K562 (cell line): ENCODE data around the gene ENDOU. TPM values are rescaled to one million over a fixed set of nuclear protein-coding genes. Genes with fewer than 3 reads are reported as not detected.

ENCODE experiments used
- CC2D1A ChIP-seq: fragments of 450-650 bp; IDR thresholded peaks from 2 replicates; pipeline ENCODE4 v1.6.1; 2017; ENCODE audit warnings: mild to moderate bottlenecking
- HIVEP1 ChIP-seq: fragments of 250-450 bp; sonication (Bioruptor Pico); IDR thresholded peaks from 2 replicates; pipeline ENCODE4 v1.4.0; 2020; ENCODE audit warnings: mild to moderate bottlenecking
- HMG20B ChIP-seq: fragments of 250-450 bp; sonication (Bioruptor Pico); IDR thresholded peaks from 2 replicates; pipeline ENCODE4 v1.5.0; 2021; ENCODE audit warnings: mild to moderate bottlenecking
- MED1 ChIP-seq: sonication (generic); formaldehyde crosslinking; IDR thresholded peaks from 2 replicates; pipeline ENCODE4 v1.8.1; 2023; ENCODE audit warnings: missing genetic modification reagents, borderline replicate concordance
- ZNF239 ChIP-seq: fragments of 250-450 bp; sonication (Bioruptor Pico); IDR thresholded peaks from 2 replicates; pipeline ENCODE4 v1.4.0; 2020; ENCODE audit warnings: mild to moderate bottlenecking
- polyA plus RNA-seq, 8 experiments: library from polyadenylated mRNA; depleted of rRNA in 4 of 8; stranded (reverse) in 5 of 8; unstranded in 3 of 8; fragments of >200 nt; fragmentation: Nextera tagmentation in 2 of 8; fragmentation: Illumina TruSeq in 1 of 8; extraction: Ambion mirVana in 2 of 8; extraction: Trizol in 1 of 8; gene quantifications; 2 replicates each; pipeline versions ENCODE4 v1.2.1 to v1.2.3, GENCODE V29; 2011 to 2014; ENCODE audit warnings: inconsistent platforms in 1 of 8, missing spikeins in 1 of 8
- total RNA-seq, 7 experiments: library from RNA; depleted of rRNA in 6 of 7; stranded (reverse); fragments of >200 nt in 6 of 7; fragmentation: Illumina TruSeq in 2 of 7; extraction: Trizol in 2 of 7; gene quantifications; 2 replicates each; pipeline versions ENCODE4 v1.2.1 to v1.2.3, GENCODE V29; 2011 to 2021; ENCODE audit warnings: low replicate concordance in 1 of 7
- TF ChIP-seq, protein P1 (sequence below): fragments of 450-650 bp; IDR thresholded peaks from 2 replicates; pipeline ENCODE4 v1.6.1; 2018; ENCODE audit not compliant: partially characterized antibody
- TF ChIP-seq, protein P2 (sequence below): fragments of 450-650 bp; conservative IDR thresholded peaks from 2 replicates; pipeline ENCODE4 v1.6.1; 2016; ENCODE audit warnings: missing genetic modification characterization, low read depth, mild to moderate bottlenecking, control low read depth, missing compliant biosample characterization
- TF ChIP-seq, protein P3 (sequence below): fragments of 450-650 bp; formaldehyde crosslinking; IDR thresholded peaks from 2 replicates; pipeline ENCODE4 v1.4.0; 2020; ENCODE audit warnings: mild to moderate bottlenecking, moderate library complexity
- TF ChIP-seq, protein P4 (sequence below): sonication (generic); formaldehyde crosslinking; IDR thresholded peaks from 2 replicates; pipeline ENCODE4 v1.4.0; 2020; ENCODE audit warnings: mild to moderate bottlenecking, missing genetic modification reagents

ENDOU gene
- total and polyA plus RNA-seq, 9 of the 15 experiments (the other 6 are each of a cell fraction or from before 2014, with no cell fraction given) = 0.03 TPM; not detected in 8

DNA sequence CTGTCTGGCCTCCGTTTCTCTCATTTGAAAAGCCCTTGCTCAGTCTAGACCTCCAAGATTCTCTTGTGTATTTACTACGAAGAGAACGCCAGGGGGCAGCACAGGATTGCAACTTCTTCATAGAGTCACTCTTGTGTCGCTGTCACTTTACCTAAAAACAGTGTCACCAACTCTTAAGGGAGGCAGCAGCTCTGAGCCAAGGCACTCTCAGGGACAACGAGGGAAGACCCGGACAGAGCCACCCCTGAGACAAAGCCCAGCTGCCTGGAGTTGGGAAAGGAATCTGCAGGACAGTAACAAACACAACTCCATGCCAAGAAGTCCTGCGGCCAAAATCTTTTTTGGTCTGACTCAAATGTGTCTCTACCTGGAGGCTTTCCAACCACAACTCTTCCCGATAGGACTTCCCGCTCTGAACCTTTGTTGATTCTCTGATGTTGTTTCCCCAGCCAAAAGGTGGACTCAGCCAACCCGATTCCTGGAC, 9.9 kb downstream of the ENDOU start (continued):
- TF ChIP-seq, protein P1, sequence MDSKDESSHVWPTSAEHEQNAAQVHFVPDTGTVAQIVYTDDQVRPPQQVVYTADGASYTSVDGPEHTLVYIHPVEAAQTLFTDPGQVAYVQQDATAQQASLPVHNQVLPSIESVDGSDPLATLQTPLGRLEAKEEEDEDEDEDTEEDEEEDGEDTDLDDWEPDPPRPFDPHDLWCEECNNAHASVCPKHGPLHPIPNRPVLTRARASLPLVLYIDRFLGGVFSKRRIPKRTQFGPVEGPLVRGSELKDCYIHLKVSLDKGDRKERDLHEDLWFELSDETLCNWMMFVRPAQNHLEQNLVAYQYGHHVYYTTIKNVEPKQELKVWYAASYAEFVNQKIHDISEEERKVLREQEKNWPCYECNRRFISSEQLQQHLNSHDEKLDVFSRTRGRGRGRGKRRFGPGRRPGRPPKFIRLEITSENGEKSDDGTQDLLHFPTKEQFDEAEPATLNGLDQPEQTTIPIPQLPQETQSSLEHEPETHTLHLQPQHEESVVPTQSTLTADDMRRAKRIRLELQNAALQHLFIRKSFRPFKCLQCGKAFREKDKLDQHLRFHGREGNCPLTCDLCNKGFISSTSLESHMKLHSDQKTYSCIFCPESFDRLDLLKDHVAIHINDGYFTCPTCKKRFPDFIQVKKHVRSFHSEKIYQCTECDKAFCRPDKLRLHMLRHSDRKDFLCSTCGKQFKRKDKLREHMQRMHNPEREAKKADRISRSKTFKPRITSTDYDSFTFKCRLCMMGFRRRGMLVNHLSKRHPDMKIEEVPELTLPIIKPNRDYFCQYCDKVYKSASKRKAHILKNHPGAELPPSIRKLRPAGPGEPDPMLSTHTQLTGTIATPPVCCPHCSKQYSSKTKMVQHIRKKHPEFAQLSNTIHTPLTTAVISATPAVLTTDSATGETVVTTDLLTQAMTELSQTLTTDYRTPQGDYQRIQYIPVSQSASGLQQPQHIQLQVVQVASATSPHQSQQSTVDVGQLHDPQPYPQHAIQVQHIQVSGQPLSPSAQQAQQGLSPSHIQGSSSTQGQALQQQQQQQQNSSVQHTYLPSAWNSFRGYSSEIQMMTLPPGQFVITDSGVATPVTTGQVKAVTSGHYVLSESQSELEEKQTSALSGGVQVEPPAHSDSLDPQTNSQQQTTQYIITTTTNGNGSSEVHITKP = no peak
- TF ChIP-seq ZNF239 (no peak), HIVEP1 (CRISPR knock-in tag) (no peak), HMG20B (no peak), MED1 (CRISPR knock-in tag) (no peak), CC2D1A (peak; percentile 56; the same call in 1 of the 2 replicates)
- TF ChIP-seq, protein P2, sequence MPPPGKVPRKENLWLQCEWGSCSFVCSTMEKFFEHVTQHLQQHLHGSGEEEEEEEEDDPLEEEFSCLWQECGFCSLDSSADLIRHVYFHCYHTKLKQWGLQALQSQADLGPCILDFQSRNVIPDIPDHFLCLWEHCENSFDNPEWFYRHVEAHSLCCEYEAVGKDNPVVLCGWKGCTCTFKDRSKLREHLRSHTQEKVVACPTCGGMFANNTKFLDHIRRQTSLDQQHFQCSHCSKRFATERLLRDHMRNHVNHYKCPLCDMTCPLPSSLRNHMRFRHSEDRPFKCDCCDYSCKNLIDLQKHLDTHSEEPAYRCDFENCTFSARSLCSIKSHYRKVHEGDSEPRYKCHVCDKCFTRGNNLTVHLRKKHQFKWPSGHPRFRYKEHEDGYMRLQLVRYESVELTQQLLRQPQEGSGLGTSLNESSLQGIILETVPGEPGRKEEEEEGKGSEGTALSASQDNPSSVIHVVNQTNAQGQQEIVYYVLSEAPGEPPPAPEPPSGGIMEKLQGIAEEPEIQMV (tag) = no peak
- TF ChIP-seq, protein P3, sequence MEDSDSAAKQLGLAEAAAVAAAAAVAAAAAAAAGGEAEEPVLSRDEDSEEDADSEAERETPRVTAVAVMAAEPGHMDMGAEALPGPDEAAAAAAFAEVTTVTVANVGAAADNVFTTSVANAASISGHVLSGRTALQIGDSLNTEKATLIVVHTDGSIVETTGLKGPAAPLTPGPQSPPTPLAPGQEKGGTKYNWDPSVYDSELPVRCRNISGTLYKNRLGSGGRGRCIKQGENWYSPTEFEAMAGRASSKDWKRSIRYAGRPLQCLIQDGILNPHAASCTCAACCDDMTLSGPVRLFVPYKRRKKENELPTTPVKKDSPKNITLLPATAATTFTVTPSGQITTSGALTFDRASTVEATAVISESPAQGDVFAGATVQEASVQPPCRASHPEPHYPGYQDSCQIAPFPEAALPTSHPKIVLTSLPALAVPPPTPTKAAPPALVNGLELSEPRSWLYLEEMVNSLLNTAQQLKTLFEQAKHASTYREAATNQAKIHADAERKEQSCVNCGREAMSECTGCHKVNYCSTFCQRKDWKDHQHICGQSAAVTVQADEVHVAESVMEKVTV (CRISPR knock-in tag) = peak; percentile 88
- TF ChIP-seq, protein P4, sequence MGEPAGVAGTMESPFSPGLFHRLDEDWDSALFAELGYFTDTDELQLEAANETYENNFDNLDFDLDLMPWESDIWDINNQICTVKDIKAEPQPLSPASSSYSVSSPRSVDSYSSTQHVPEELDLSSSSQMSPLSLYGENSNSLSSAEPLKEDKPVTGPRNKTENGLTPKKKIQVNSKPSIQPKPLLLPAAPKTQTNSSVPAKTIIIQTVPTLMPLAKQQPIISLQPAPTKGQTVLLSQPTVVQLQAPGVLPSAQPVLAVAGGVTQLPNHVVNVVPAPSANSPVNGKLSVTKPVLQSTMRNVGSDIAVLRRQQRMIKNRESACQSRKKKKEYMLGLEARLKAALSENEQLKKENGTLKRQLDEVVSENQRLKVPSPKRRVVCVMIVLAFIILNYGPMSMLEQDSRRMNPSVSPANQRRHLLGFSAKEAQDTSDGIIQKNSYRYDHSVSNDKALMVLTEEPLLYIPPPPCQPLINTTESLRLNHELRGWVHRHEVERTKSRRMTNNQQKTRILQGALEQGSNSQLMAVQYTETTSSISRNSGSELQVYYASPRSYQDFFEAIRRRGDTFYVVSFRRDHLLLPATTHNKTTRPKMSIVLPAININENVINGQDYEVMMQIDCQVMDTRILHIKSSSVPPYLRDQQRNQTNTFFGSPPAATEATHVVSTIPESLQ (CRISPR knock-in tag) = no peak
